Suprapubic skin (tissue), 4 donors: Measurements from ENCODE around the gene SH3YL1. TPM values are rescaled to one million over a fixed set of nuclear protein-coding genes. Genes with fewer than 3 reads are reported as not detected.

Experiments used
- DNase-seq, 2 donors: peaks; one replicate each; pipeline ENCODE4 v3.0.0-alpha.2; 2019; ENCODE audit warnings: low spot score in 2 of 2
- H3K27ac ChIP-seq: fragments of 200-600 bp; sonication (generic); one replicate; pipeline ENCODE4 v1.5.1; 2019
- H3K27me3 ChIP-seq: fragments of 200-600 bp; sonication (generic); one replicate; pipeline ENCODE4 v1.5.1; 2019
- H3K36me3 ChIP-seq: fragments of 200-600 bp; sonication (generic); one replicate; pipeline ENCODE4 v1.5.1; 2019
- H3K4me1 ChIP-seq: fragments of 200-600 bp; sonication (generic); one replicate; pipeline ENCODE4 v1.5.1; 2019
- H3K4me3 ChIP-seq: fragments of 200-600 bp; sonication (generic); one replicate; pipeline ENCODE4 v1.5.1; 2019; ENCODE audit warnings: mild to moderate bottlenecking
- H3K9me3 ChIP-seq: fragments of 200-600 bp; sonication (generic); one replicate; pipeline ENCODE4 v1.5.1; 2019
- EP300 ChIP-seq: sonication (generic); formaldehyde crosslinking; IDR thresholded peaks from one replicate; pipeline ENCODE4 v1.6.1; 2017; ENCODE audit warnings: antibody characterized with exemption
- POLR2A ChIP-seq, 2 donors: fragments of 450-650 bp; IDR thresholded peaks; one replicate each; pipeline ENCODE4 v1.6.1; 2017; ENCODE audit warnings: antibody characterized with exemption in 2 of 2, mild to moderate bottlenecking in 2 of 2, moderate library complexity in 2 of 2
- POLR2AphosphoS5 ChIP-seq, 3 donors: sonication (generic); formaldehyde crosslinking; IDR thresholded peaks; one replicate each; pipeline ENCODE4 v1.6.1; 2017; ENCODE audit warnings: antibody characterized with exemption in 3 of 3
- WGBS: methylation state at CpG from one replicate; pipeline ENCODE4 v1.1.5; 2018; 5-methylcytosine and 5-hydroxymethylcytosine counted together
- total RNA-seq, 4 donors: library from RNA; depleted of rRNA; stranded (reverse); fragments of >200 nt; gene quantifications; one replicate each; pipeline ENCODE4 v1.1.0, GENCODE V29; 2016
- TF ChIP-seq, protein P1 (sequence below), 2 donors: fragments of 200-600 bp in 1 of 2; fragments of 450-650 bp in 1 of 2; sonication (generic) in 1 of 2; IDR thresholded peaks; one replicate each; pipeline ENCODE4 v1.5.1; 2016 to 2019; ENCODE audit warnings: antibody characterized with exemption in 2 of 2, mild to moderate bottlenecking in 1 of 2, moderate library complexity in 1 of 2

Gene SH3YL1, protein sequence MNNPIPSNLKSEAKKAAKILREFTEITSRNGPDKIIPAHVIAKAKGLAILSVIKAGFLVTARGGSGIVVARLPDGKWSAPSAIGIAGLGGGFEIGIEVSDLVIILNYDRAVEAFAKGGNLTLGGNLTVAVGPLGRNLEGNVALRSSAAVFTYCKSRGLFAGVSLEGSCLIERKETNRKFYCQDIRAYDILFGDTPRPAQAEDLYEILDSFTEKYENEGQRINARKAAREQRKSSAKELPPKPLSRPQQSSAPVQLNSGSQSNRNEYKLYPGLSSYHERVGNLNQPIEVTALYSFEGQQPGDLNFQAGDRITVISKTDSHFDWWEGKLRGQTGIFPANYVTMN
- 100 to 1,000 TPM; 104 to 119 (median 118) TPM for total RNA-seq

- Histone ChIP-seq H3K27ac (peak within 1 kb of the TSS; percentile 92), H3K4me1 (peaks cover 45% of the 10 kb centered on the region), H3K9me3 (no peaks in the 10 kb centered on the region), H3K36me3 (peaks cover 3% of the 10 kb centered on the region), H3K27me3 (no peaks in the 10 kb centered on the region), H3K4me3 (peak within 1 kb of the TSS; percentile 67)
- WGBS: 0% methylated on average over 17 of the region's 77 CpGs
- DNase-seq: peak in 1 of 2 donors; percentile 77
- no peak for TF ChIP-seq POLR2AphosphoS5 (IDR thresholded peaks at IDR 0.05)
- TF ChIP-seq, protein P1, sequence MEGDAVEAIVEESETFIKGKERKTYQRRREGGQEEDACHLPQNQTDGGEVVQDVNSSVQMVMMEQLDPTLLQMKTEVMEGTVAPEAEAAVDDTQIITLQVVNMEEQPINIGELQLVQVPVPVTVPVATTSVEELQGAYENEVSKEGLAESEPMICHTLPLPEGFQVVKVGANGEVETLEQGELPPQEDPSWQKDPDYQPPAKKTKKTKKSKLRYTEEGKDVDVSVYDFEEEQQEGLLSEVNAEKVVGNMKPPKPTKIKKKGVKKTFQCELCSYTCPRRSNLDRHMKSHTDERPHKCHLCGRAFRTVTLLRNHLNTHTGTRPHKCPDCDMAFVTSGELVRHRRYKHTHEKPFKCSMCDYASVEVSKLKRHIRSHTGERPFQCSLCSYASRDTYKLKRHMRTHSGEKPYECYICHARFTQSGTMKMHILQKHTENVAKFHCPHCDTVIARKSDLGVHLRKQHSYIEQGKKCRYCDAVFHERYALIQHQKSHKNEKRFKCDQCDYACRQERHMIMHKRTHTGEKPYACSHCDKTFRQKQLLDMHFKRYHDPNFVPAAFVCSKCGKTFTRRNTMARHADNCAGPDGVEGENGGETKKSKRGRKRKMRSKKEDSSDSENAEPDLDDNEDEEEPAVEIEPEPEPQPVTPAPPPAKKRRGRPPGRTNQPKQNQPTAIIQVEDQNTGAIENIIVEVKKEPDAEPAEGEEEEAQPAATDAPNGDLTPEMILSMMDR (IDR thresholded peaks at IDR 0.05): no peak
- TF ChIP-seq POLR2A (IDR thresholded peaks at IDR 0.05): peak in 1 of 2 donors; percentile 35
Observed at GRCh38 chr2:263774-264492, at the start of gene SH3YL1. Gene SH3YL1, minus strand, starts transcription at chr2:264032. Its CDS starts 48 bp downstream, at chr2:263984.

DNA sequence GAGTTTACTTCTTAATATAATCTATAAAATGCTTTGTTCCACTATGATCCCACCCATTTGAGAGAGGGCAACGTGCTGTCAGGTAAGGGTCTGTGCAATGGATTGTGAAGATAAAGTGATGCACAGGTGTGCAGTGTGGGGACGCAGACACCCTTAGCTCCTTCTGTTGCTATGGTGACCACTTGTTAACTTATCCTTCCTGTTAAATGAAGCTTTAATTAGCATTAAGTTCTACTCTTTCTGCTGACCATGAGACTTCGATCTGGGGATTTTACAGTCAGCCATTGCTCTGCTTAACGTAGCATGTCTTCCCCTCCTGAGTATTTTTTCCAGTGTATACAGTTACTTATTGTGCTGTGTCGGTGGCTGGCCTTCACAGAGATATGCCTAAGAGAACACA, 47.2 kb upstream of the SH3YL1 start:
- Histone ChIP-seq H3K27ac (no peak overlapping the region), H3K4me1 (no peaks in the 10 kb centered on the region), H3K36me3 (no peaks in the 10 kb centered on the region), H3K4me3 (no peak overlapping the region), H3K27me3 (no peaks in the 10 kb centered on the region), H3K9me3 (no peaks in the 10 kb centered on the region)
- 84% methylated on average over 5 of the region's 5 CpGs for WGBS
- TF ChIP-seq EP300 (no peak), POLR2A (IDR thresholded peaks at IDR 0.05) (no peak), POLR2AphosphoS5 (IDR thresholded peaks at IDR 0.05) (no peak)
- TF ChIP-seq, protein P1 (IDR thresholded peaks at IDR 0.05): no peak
- DNase-seq: no peak

DNA sequence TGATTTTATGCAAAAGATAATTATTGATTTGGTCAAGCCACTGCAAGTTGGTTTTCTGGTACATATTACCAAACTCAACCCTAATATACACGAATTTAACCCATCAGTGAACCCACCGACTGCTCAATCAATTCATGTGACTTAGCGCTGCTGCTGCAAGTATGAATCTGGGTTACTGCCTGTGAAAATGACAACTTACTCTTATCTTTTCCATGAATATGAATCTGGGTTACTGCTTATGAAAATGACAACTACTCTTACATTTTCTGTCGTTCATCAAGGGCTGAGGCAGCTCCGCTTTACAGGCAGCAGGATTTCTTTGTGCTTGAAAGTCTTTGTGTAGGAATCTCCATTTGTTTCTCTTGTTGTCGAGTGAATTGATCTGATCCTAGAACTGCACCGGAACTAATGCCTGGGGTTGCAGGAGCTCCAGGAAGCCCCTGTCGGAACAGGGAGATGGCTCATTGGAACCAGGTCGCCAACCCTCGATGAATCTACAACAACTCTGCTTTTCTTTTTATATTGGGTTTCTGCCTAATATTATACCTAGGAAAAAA, 46.2 kb upstream of the SH3YL1 start:
- Histone ChIP-seq H3K9me3 (no peaks in the 10 kb centered on the region), H3K27ac (no peak overlapping the region), H3K27me3 (no peaks in the 10 kb centered on the region), H3K4me3 (no peak overlapping the region), H3K36me3 (no peaks in the 10 kb centered on the region), H3K4me1 (no peaks in the 10 kb centered on the region)
- no peak for DNase-seq
- TF ChIP-seq, protein P1 (IDR thresholded peaks at IDR 0.05): no peak
- WGBS: 82% methylated on average over 10 of the region's 10 CpGs

GRCh38 chr2:309148-309953, 45.5 kb upstream of the SH3YL1 start:
- Histone ChIP-seq H3K27ac (no peak overlapping the region), H3K9me3 (no peaks in the 10 kb centered on the region), H3K27me3 (no peaks in the 10 kb centered on the region), H3K4me1 (no peaks in the 10 kb centered on the region), H3K36me3 (no peaks in the 10 kb centered on the region), H3K4me3 (no peak overlapping the region)
- 52% methylated on average over 10 of the region's 13 CpGs for WGBS
- no peak for DNase-seq
- TF ChIP-seq EP300 (no peak), POLR2AphosphoS5 (IDR thresholded peaks at IDR 0.05) (no peak), POLR2A (IDR thresholded peaks at IDR 0.05) (no peak)
- TF ChIP-seq, protein P1 (IDR thresholded peaks at IDR 0.05): no peak
